Testis (tissue), 3 donors: ENCODE results near the gene GRM5. TPM values are rescaled to one million over a fixed set of nuclear protein-coding genes. Genes with fewer than 3 reads are reported as not detected.
"Not testable (repeated sequence)": the region's sequence is repeated elsewhere in the genome, so short reads cannot be mapped to it uniquely, and the experiment has no call there.

Experiments
- DNase-seq: peaks from one replicate; pipeline ENCODE4 v3.0.0-alpha.2; 2019
- H3K27ac ChIP-seq, 2 donors: fragments of 200-600 bp; sonication (generic); one replicate each; pipeline ENCODE4 v1.5.1; 2019
- H3K27me3 ChIP-seq: fragments of 200-600 bp; sonication (generic); one replicate; pipeline ENCODE4 v1.5.1; 2019
- H3K36me3 ChIP-seq: fragments of 200-600 bp; sonication (generic); one replicate; pipeline ENCODE4 v1.5.1; 2017; ENCODE audit warnings: low read depth; ENCODE audit errors: missing control alignments
- H3K4me1 ChIP-seq: fragments of 200-600 bp; sonication (generic); one replicate; pipeline ENCODE4 v1.5.1; 2019
- H3K4me3 ChIP-seq, 2 donors: fragments of 200-600 bp; sonication (generic); one replicate each; pipeline ENCODE4 v1.5.1; 2017 to 2019
- H3K9me3 ChIP-seq: fragments of 200-600 bp; sonication (generic); one replicate; pipeline ENCODE4 v1.5.1; 2017
- POLR2A ChIP-seq: fragments of 450-650 bp; IDR thresholded peaks from one replicate; pipeline ENCODE4 v1.6.1; 2017; ENCODE audit warnings: antibody characterized with exemption, mild to moderate bottlenecking, moderate library complexity
- WGBS, 2 donors: methylation state at CpG; one replicate each; pipeline ENCODE4 v1.1.5; 2018; 5-methylcytosine and 5-hydroxymethylcytosine counted together
- intact Hi-C: fragments of 100-400 bp; cut with DNase I; formaldehyde crosslinking; loops from one replicate; pipeline ENCODE4 v1.15.1; 2023; ENCODE audit warnings: low total_unique reads
- polyA plus RNA-seq: library from polyadenylated mRNA; stranded (reverse); fragments of 350-450 nt; fragmentation: Illumina TruSeq; extraction: RNeasy Lipid Tissue Mini Kit (QIAGEN cat#74804); gene quantifications from one replicate; pipeline ENCODE4 v1.2.3, GENCODE V29; 2014; ENCODE audit warnings: low read depth, low replicate concordance; ENCODE audit not compliant: insufficient read depth
- total RNA-seq, 2 donors: library from RNA; depleted of rRNA; stranded (reverse); fragments of >200 nt; gene quantifications; one replicate each; pipeline ENCODE4 v1.2.3, GENCODE V29; 2016
- TF ChIP-seq, protein P1 (sequence below), 3 experiments: fragments of 450-650 bp in 2 of 3; fragments of 200-600 bp in 1 of 3; sonication (generic) in 1 of 3; IDR thresholded peaks; one replicate each; pipeline ENCODE4 v1.5.1; 2016 to 2019; ENCODE audit warnings: antibody characterized with exemption in 3 of 3, mild to moderate bottlenecking in 2 of 3, moderate library complexity in 1 of 3

GRM5 gene
- total and polyA plus RNA-seq, 3 donors from 2014 or later: 2.3 to 4.9 (median 2.8) TPM

DNA sequence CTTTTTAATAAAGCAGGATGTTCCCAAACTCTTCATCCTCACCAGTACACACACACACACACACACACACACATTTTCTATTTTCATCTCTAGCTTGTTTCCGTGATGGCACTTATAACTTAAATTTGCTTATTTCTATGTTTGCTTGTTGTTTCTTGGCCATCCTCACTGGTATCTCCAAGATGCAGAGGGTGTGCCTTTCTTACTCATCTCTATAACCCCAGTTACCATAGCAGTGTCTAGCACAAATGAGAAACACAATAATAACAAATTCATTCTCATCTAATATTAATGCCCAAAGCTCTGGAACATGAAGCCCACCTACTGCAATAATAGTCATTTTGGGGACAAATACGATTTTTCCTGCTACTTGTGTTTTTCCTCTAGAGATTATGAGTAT is 156.3 kb downstream of the GRM5 start:
- no peak for DNase-seq
- Histone ChIP-seq H3K36me3 (no peaks in the 10 kb centered on the region), H3K4me1 (no peaks in the 10 kb centered on the region), H3K27ac (no peak overlapping the region), H3K27me3 (no peaks in the 10 kb centered on the region), H3K9me3 (no peaks in the 10 kb centered on the region), H3K4me3 (no peak overlapping the region)
- intact Hi-C loops: no loop called here
- WGBS, 2 donors: 65 to 74% methylated on average over 2 of the region's 2 CpGs
- TF ChIP-seq, protein P1, sequence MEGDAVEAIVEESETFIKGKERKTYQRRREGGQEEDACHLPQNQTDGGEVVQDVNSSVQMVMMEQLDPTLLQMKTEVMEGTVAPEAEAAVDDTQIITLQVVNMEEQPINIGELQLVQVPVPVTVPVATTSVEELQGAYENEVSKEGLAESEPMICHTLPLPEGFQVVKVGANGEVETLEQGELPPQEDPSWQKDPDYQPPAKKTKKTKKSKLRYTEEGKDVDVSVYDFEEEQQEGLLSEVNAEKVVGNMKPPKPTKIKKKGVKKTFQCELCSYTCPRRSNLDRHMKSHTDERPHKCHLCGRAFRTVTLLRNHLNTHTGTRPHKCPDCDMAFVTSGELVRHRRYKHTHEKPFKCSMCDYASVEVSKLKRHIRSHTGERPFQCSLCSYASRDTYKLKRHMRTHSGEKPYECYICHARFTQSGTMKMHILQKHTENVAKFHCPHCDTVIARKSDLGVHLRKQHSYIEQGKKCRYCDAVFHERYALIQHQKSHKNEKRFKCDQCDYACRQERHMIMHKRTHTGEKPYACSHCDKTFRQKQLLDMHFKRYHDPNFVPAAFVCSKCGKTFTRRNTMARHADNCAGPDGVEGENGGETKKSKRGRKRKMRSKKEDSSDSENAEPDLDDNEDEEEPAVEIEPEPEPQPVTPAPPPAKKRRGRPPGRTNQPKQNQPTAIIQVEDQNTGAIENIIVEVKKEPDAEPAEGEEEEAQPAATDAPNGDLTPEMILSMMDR (IDR thresholded peaks at IDR 0.05): no peak
- TF ChIP-seq POLR2A: no peak

DNA sequence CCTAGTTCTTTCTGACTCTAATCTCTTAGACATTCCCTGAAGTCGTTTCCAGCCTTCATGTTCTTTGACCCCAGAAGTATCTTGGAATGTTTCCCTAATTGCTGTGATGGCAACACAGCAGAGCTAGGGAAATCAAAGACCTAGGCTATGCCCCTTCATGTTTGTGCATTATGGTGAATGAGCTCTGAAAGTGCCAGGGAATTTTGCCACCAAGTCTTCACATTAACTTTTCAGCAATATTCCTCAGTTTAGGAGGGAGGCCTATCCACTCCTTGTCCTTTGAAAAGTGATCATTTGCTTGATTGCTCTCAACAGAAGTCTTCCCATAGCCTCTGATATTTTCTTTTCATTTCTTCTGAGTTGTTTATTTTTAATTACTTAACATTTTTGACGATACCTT is 164.3 kb downstream of the GRM5 start:
- H3K4me3 ChIP-seq, DNase-seq, H3K4me1 ChIP-seq, intact Hi-C loops, H3K27ac ChIP-seq, H3K27me3 ChIP-seq, H3K36me3 ChIP-seq, H3K9me3 ChIP-seq: not testable (repeated sequence)
- WGBS, 2 donors: 57 to 59% methylated on average over 2 of the region's 2 CpGs

DNA sequence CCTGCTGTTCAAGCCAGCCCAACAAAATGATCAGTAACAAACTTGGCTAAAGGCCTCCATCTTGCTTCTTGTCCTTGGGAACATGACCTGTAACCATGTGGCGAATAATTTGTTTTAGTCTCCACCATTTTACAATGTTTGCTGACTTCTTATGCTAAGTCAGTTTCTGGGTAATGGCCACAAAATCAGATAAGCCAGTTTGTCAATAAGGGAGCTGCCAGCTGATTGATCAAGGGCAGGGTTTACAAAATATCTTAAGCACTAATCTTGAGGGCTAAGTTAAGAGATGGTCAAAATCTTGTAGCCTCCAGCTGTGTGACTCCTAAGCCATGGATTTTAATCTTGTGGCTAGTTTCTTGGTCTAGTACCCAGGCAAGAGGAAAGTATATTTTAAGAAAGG is 176.9 kb downstream of the GRM5 start:
- H3K27ac ChIP-seq, intact Hi-C loops, H3K4me3 ChIP-seq, H3K9me3 ChIP-seq, H3K36me3 ChIP-seq, H3K4me1 ChIP-seq, DNase-seq, H3K27me3 ChIP-seq: not testable (repeated sequence)
- 82 to 93% methylated on average over 1 of the region's 1 CpG for WGBS, 2 donors

DNA sequence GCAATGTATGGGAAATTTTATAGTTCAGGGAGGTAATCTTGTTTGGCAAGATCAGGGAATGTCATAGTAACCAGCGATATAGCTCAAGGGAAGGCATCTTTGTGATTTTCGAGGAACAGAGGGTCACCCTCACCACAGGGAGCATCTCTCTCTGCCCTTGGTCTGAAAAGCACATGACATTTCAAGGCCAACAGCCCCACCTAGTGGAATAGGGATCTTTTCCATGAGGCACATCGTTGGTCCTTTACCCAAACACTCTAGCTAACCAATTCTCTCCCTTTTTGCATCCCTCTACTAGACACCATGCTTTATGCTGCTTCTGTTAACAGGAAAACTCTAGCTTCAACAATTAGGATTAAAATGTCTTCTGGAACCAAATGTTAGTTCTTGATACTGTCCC is 179.0 kb downstream of the GRM5 start:
- intact Hi-C loops: no loop called here
- no peaks in the 10 kb centered on the region for H3K4me1 ChIP-seq

DNA sequence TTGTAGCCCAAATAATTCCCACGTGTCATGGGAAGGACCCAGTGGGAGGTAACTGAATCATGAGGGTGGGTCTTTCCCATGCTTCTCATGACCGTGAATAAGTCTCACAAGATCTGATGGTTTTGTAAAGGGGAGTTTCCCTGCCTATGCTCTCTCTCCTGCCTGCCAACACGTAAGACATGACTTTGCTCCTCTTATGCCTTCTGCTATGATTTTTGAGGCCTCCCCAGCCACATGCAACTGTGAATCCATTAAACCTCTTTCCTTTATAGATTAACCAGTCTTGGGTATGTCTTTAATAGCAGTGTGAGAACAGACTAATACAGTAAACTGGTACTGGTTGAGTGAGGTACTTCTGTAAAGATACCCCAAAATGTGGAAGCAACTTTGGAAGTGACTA is 183.0 kb downstream of the GRM5 start:
- H3K36me3 ChIP-seq, H3K4me1 ChIP-seq, H3K27me3 ChIP-seq, H3K27ac ChIP-seq, H3K9me3 ChIP-seq, H3K4me3 ChIP-seq, intact Hi-C loops, DNase-seq: not testable (repeated sequence)
- 84 to 89% methylated on average over 3 of the region's 3 CpGs for WGBS, 2 donors

More for the DNA sequence above, 179.0 kb downstream of the GRM5 start:
- 55 to 62% methylated on average over 3 of the region's 3 CpGs for WGBS, 2 donors
- DNase-seq: peak; percentile 63
- H3K27ac ChIP-seq: no peak overlapping the region
- H3K27me3 ChIP-seq: no peaks in the 10 kb centered on the region
- H3K9me3 ChIP-seq: no peaks in the 10 kb centered on the region
- no peaks in the 10 kb centered on the region for H3K36me3 ChIP-seq
- TF ChIP-seq, protein P1 (IDR thresholded peaks at IDR 0.05): peak in 1 of 3 experiments; percentile 20
- no peak for TF ChIP-seq POLR2A
- H3K4me3 ChIP-seq: no peak overlapping the region

DNA sequence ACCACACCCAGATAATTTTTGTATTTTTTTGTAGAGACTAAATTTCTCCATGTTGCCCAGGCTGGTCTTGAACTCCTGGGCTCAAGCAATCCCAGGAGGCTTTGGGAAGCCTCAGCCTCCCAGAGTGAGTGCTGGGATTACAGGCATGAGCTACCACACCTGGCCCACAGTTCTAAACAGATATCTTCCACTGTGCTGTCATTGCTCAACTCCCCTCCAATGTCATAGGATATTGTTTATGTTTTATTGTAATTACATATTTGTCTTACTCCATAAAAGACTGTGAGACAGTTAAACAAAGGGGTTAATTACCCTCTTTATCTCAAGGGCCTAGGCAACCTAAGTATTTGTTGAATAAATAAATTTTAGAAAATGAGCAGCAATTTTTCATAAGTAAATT is 204.2 kb downstream of the GRM5 start:
- intact Hi-C loops: no loop called here
- no peaks in the 10 kb centered on the region for H3K36me3 ChIP-seq
- no peaks in the 10 kb centered on the region for H3K27me3 ChIP-seq
- H3K4me3 ChIP-seq: no peak overlapping the region
- H3K4me1 ChIP-seq: no peaks in the 10 kb centered on the region
- no peak for DNase-seq
- H3K9me3 ChIP-seq: no peaks in the 10 kb centered on the region
- TF ChIP-seq POLR2A: no peak
- TF ChIP-seq, protein P1 (IDR thresholded peaks at IDR 0.05): no peak
- H3K27ac ChIP-seq: no peak overlapping the region

DNA sequence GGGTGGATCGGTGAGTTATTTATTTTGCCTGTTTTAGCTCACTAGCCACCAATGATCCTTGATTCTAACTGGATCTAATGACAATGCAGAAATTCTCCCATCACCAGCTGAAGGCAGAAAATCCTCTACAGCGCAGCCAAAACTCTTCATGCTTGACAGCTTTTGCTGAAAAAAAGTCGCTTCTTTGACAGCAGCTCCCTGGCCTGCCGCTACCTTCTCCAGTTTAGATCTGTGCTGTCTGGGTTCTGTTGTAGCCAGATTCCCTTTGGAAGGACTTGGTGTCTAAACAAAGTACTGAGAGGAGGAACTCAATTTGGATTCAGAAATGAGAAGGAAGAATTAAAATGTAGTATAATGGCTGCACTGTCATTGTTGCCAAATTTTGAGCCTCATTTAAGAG is 205.4 kb downstream of the GRM5 start:
- intact Hi-C loops, H3K27ac ChIP-seq, H3K36me3 ChIP-seq, H3K9me3 ChIP-seq, H3K4me1 ChIP-seq, H3K27me3 ChIP-seq, DNase-seq, H3K4me3 ChIP-seq: not testable (repeated sequence)
- WGBS, 2 donors: 73 to 84% methylated on average over 4 of the region's 4 CpGs

DNA sequence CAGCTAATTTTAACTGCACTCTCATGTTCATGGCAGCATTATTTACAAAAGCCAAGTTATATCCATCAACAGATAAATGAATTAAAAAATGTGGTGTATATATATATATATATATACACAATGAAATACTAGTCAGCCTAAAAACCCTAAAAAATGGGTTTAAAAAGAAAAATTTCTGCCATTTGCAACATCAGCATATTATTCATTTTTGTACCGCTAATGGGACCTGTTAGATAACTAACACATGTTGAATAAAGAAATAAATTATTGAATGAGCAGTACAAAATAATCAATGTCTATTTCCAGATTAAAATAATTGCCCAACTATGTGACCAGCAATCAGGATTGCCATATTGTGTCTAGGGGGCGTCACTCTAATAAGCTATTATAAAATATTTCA is 211.8 kb downstream of the GRM5 start:
- 92 to 93% methylated on average over 2 of the region's 2 CpGs for WGBS, 2 donors

DNA sequence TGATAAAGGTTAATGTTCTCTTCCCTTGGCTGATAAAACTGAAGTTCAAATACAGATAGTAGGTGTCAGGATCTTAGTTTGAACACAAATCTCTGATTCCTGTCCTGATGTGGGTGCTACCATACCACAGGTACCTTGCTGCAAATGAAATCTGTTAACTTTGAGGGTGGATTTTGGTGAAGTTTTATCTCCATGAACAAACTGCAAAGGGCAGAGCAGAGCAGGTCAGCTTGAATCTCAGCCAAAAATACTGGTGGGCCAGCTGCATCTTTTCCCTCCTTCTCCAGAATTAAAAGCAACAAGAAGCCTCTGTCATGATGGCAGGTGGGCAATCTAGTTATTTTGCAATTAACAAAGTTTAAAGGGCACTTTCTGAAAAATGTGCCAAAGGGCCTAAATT is 214.2 kb downstream of the GRM5 start:
- H3K4me3 ChIP-seq, intact Hi-C loops, H3K27me3 ChIP-seq, H3K4me1 ChIP-seq, H3K27ac ChIP-seq, DNase-seq, H3K9me3 ChIP-seq, H3K36me3 ChIP-seq: not testable (repeated sequence)

More for the DNA sequence above, 211.8 kb downstream of the GRM5 start:
- H3K36me3 ChIP-seq, intact Hi-C loops, H3K4me3 ChIP-seq, H3K9me3 ChIP-seq, DNase-seq, H3K27me3 ChIP-seq, H3K4me1 ChIP-seq, H3K27ac ChIP-seq: not testable (repeated sequence)

DNA sequence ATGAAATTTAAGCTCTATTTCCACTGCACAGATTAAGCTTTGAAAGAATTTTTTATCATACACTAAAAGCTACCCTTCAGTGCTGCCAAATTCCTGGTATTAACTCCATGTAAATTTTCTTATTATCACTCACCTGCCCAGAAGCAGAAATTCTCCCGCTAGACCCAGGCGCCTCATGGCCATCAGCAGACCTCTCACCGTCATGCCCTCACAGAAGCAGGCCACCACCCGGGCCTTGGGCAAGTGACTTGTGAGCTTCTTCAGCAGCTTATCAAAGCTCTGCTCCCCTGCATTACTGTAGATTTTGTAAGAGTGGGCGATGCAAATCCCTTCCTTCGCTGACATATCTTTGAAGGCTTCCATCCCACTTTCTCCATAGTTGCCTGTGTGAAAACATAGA is 216.0 kb downstream of the GRM5 start:
- intact Hi-C loops, H3K27me3 ChIP-seq, H3K4me1 ChIP-seq, DNase-seq, H3K9me3 ChIP-seq, H3K27ac ChIP-seq, H3K4me3 ChIP-seq, H3K36me3 ChIP-seq: not testable (repeated sequence)
- 94 to 96% methylated on average over 4 of the region's 6 CpGs for WGBS, 2 donors
